AG04450 (cell line): ENCODE data around the gene ATP10B. TPM values are rescaled to one million over a fixed set of nuclear protein-coding genes. Genes with fewer than 3 reads are reported as not detected.
"Not testable (repeated sequence)": the region's sequence is repeated elsewhere in the genome, so short reads cannot be mapped to it uniquely, and the experiment has no call there.

Source experiments
- CTCF ChIA-PET: fragments of 300-600, 350-600 bp; formaldehyde crosslinking; extraction: SDS; loops from one replicate; lab custom pipeline; 2022; ENCODE audit warnings: antibody characterized with exemption, inconsistent platforms; lab: Charles Lee
- POLR2A ChIA-PET: fragments of 350-600 bp; formaldehyde crosslinking; extraction: SDS; loops from one replicate; lab custom pipeline; 2021; ENCODE audit warnings: antibody characterized with exemption, inconsistent platforms; lab: Yijun Ruan, JAX
- DNase-seq: peaks from one replicate; pipeline ENCODE4 v3.0.0-alpha.2; 2011; ENCODE audit warnings: low read depth, low spot score
- H3K27ac ChIP-seq: one replicate; pipeline ENCODE4 v1.5.1; 2012; ENCODE audit warnings: low read depth, low read length, control low read depth
- H3K27me3 ChIP-seq: one replicate; pipeline ENCODE4 v1.6.0; 2012; ENCODE audit warnings: low read length; ENCODE audit not compliant: control insufficient read depth, insufficient read depth
- H3K4me3 ChIP-seq: 2 replicates; pipeline ENCODE4 v1.5.1; 2011; ENCODE audit warnings: mild to moderate bottlenecking, low read depth, low read length, control low read depth
- H3K9me3 ChIP-seq: 2 replicates; pipeline ENCODE4 v1.5.1; 2012; ENCODE audit warnings: low read length; ENCODE audit not compliant: control insufficient read depth, insufficient read depth
- CTCF ChIP-seq: IDR thresholded peaks from 2 replicates; pipeline ENCODE4 v1.5.1; 2011; ENCODE audit warnings: low read depth, low read length, control low read depth, inconsistent platforms
- polyA minus RNA-seq: library from RNA; depleted of rRNA, polyadenylated mRNA; stranded (reverse); fragments of >200 nt; gene quantifications from 2 replicates; pipeline ENCODE4 v1.2.3, GENCODE V29; 2011; rRNA and poly(A)+ RNA removed
- polyA plus RNA-seq: library from polyadenylated mRNA; depleted of rRNA; stranded (reverse); fragments of >200 nt; gene quantifications from 2 replicates; pipeline ENCODE4 v1.2.3, GENCODE V29; 2011; rRNA removed

ATP10B gene
- not detected in 2 replicates for polyA plus RNA-seq
- polyA minus RNA-seq, result not detected in 2 replicates

- no peak within 1 kb of the TSS for H3K27ac ChIP-seq
- ChIA-PET CTCF (no interaction called here), POLR2A (no interaction called here)
- DNase-seq, result no peak
- no peaks in the 10 kb centered on the region for H3K9me3 ChIP-seq
- TF ChIP-seq CTCF, result no peak
- no peaks in the 10 kb centered on the region for H3K27me3 ChIP-seq
- H3K4me3 ChIP-seq, result no peak within 1 kb of the TSS
Observed at GRCh38 chr5:160852049-160852448, at the start of gene ATP10B. Gene ATP10B (minus strand): TSS chr5:160852211. CDS start chr5:160688074, 164,137 bp downstream.

GRCh38 chr5:160901656-160902055 is 49.6 kb upstream of the ATP10B start:
- Histone ChIP-seq H3K27ac (no peak overlapping the region), H3K9me3 (no peaks in the 10 kb centered on the region), H3K4me3 (no peak overlapping the region), H3K27me3 (no peaks in the 10 kb centered on the region)
- DNase-seq, result no peak
- TF ChIP-seq CTCF, result no peak
- ChIA-PET POLR2A (no interaction called here), CTCF (no interaction called here)

GRCh38 chr5:160899735-160900134 is 47.7 kb upstream of the ATP10B start:
- Histone ChIP-seq H3K9me3 (no peaks in the 10 kb centered on the region), H3K27me3 (no peaks in the 10 kb centered on the region), H3K27ac (no peak overlapping the region), H3K4me3 (no peak overlapping the region)
- TF ChIP-seq CTCF, result no peak
- DNase-seq, result no peak
- ChIA-PET POLR2A (no interaction called here), CTCF (no interaction called here)

- H3K27ac ChIP-seq, H3K4me3 ChIP-seq, H3K27me3 ChIP-seq, DNase-seq, POLR2A ChIA-PET, CTCF ChIA-PET, H3K9me3 ChIP-seq: not testable (repeated sequence)
Observed at GRCh38 chr5:160893180-160893964, 41.4 kb upstream of the ATP10B start.

GRCh38 chr5:160887780-160888179 is 35.8 kb upstream of the ATP10B start:
- Histone ChIP-seq H3K4me3 (no peak overlapping the region), H3K9me3 (no peaks in the 10 kb centered on the region), H3K27ac (no peak overlapping the region), H3K27me3 (no peaks in the 10 kb centered on the region)
- TF ChIP-seq CTCF, result no peak
- POLR2A ChIA-PET, result no interaction called here
- no peak for DNase-seq
- CTCF ChIA-PET, result no interaction called here

- not testable (repeated sequence) for H3K27ac ChIP-seq
Observed at GRCh38 chr5:160873560-160874200, 21.7 kb upstream of the ATP10B start.

More at GRCh38 chr5:160873560-160874200, 21.7 kb upstream of the ATP10B start:
- POLR2A ChIA-PET, H3K27me3 ChIP-seq, CTCF ChIA-PET, H3K4me3 ChIP-seq, H3K9me3 ChIP-seq, DNase-seq: not testable (repeated sequence)
